ENCODE measurements around the gene RIPOR2. TPM values are rescaled to one million over a fixed set of nuclear protein-coding genes. Genes with fewer than 3 reads are reported as not detected.
"Not testable (repeated sequence)": the region's sequence is repeated elsewhere in the genome, so short reads cannot be mapped to it uniquely, and the experiment has no call there.

Gene RIPOR2
- total RNA-seq, 1 donor: 0.72 TPM

DNA sequence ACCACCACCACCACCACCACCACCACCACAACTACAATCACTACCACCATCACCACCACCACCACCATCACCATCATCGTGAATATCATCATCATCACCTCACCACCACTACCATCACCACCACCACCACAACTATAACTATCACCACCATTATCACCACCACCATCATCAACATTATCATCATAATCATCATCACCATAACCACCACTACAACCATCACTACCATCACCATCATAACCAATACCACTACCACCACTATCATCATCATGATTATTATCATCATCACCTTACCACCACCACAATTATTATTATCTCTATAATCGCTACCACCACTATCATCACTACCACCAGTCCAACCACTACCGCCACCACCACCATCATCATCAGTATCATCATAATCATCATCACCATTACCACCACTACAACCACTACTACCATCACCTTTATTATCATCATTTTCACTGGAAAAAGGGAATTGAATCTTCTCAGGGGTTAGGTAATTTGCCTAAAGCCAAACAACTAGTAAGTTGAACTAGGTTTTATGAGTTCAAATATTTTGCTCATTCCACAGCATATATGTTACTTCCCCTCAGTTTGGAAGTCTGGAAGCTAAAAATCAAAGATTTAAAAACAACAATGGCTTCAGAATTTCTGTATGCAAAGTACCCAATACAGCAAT is 8.3 kb downstream of the RIPOR2 start:
- no peak overlapping the region for H3K4me3 ChIP-seq (ENCODE audit: low read depth, low read length)
- no peak for DNase-seq (ENCODE audit: low read depth)
- no peak for TF ChIP-seq CTCF (IDR thresholded peaks at IDR 0.05; ENCODE audit: insufficient read depth, low read length)

- DNase-seq (ENCODE audit: low read depth): not testable (repeated sequence)
Measured at GRCh38 chr6:24926647-24927046, 9.1 kb downstream of the RIPOR2 start.

GRCh38 chr6:24926192-24926591 is 9.6 kb downstream of the RIPOR2 start:
- no peak for TF ChIP-seq CTCF (IDR thresholded peaks at IDR 0.05; ENCODE audit: insufficient read depth, low read length)
- DNase-seq (ENCODE audit: low read depth): no peak
- H3K4me3 ChIP-seq (ENCODE audit: low read depth, low read length): no peak overlapping the region

More at GRCh38 chr6:24926647-24927046, 9.1 kb downstream of the RIPOR2 start:
- H3K4me3 ChIP-seq (ENCODE audit: low read depth, low read length): not testable (repeated sequence)

GRCh38 chr6:24925661-24926060 is 10.1 kb downstream of the RIPOR2 start:
- no peak for DNase-seq (ENCODE audit: low read depth)

DNA sequence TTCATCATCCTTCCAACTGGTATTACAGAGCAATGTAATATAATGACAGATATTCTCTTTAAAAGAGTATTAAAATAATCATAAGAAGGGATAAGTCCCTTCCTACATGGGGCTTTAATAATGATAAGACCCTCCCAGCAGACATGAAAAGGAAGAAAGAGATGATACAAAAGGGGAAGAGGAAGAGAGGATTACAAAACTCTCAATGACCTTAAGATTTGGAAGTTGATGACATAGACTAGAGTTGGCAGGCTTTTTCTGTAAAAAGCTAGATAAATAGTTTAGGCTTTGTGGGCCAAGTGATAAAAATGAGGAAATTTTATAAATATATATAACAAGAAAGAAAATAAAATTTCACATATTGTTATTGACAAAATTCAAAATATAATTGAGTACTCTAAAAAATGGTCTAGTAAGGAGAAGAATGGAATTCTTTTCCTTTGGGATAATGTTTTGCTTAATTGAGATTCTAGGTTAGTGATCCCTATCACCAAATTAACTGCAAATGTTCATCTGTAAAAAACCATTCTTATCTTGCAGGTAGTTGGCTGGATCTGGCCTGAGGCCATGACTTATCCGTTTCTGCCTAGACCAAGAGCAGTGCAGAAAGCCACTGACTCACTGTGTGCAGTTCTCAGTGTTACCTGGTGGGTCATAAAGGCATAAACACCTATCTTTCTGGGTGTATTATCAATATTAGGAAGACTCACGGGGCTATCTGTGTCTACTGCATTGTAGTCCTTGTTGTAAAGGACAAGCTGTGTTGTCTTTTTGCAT is 11.0 kb downstream of the RIPOR2 start:
- DNase-seq (ENCODE audit: low read depth): no peak
- TF ChIP-seq CTCF (IDR thresholded peaks at IDR 0.05; ENCODE audit: insufficient read depth, low read length): no peak
- H3K4me3 ChIP-seq (ENCODE audit: low read depth, low read length): no peak overlapping the region

More at GRCh38 chr6:24925661-24926060, 10.1 kb downstream of the RIPOR2 start:
- no peak overlapping the region for H3K4me3 ChIP-seq (ENCODE audit: low read depth, low read length)
- no peak for TF ChIP-seq CTCF (IDR thresholded peaks at IDR 0.05; ENCODE audit: insufficient read depth, low read length)

DNA sequence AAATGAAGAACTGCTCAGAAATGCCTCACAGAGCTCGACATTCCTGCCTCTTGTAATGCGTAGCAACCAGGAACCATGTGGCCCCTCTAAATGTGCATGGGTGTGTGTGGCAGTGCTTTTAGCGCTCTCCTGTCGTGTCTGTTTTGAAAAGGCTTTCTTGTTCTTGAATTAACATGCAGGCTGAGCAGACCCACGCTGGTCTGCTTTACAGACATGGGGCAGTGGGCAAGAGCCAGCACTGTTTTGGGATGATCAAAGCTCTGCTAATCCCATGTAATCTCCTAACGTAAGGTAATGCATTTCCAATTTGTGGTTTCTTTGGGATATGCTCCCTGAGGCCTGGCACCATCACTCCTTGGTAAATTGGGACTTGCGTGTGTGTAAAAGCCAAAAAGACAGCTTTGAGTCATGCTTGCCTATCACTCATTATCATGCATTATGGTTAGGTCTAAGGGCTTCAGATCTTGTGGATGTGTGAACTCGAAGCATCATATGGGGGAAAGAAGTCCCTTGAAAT is 11.8 kb downstream of the RIPOR2 start:
- H3K4me3 ChIP-seq (ENCODE audit: low read depth, low read length): no peak overlapping the region
- no peak for TF ChIP-seq CTCF (IDR thresholded peaks at IDR 0.05; ENCODE audit: insufficient read depth, low read length)
- DNase-seq (ENCODE audit: low read depth): no peak

- DNase-seq (ENCODE audit: low read depth): no peak
Measured at GRCh38 chr6:24922814-24923213, 12.9 kb downstream of the RIPOR2 start.

More at GRCh38 chr6:24922814-24923213, 12.9 kb downstream of the RIPOR2 start:
- H3K4me3 ChIP-seq (ENCODE audit: low read depth, low read length): no peak overlapping the region
- TF ChIP-seq CTCF (IDR thresholded peaks at IDR 0.05; ENCODE audit: insufficient read depth, low read length): no peak
